ENCODE measurements around the gene CBS.
"Not testable (repeated sequence)": the region's sequence is repeated elsewhere in the genome, so short reads cannot be mapped to it uniquely, and the experiment has no call there.

GRCh38 chr21:43089463-43089862 is 13.8 kb upstream of the CBS start:
- not testable (repeated sequence) for TF ChIP-seq CTCF, POLR2A (IDR thresholded peaks at IDR 0.05)

All from testis (tissue), 2 donors.